Esophagus squamous epithelium (tissue), 5 donors: ENCODE measurements around the gene GOLGB1. TPM values are rescaled to one million over a fixed set of nuclear protein-coding genes. Genes with fewer than 3 reads are reported as not detected.
A peak's percentile ranks its signal among the peaks of the same experiment; 100 is the strongest.

Source experiments
- DNase-seq: peaks from one replicate; lab custom pipeline; 2025; lab: John Stamatoyannopoulos, UW
- H3K27ac ChIP-seq, 4 donors: fragments of 200-600 bp; sonication (generic); one replicate each; pipeline ENCODE4 v1.5.1; 2016 to 2019; ENCODE audit warnings: mild to moderate bottlenecking in 1 of 4
- H3K27me3 ChIP-seq, 4 donors: fragments of 200-600 bp; sonication (generic); 1 replicate in 3 of 4; 2 replicates in 1 of 4; pipeline versions ENCODE4 v1.5.1 to v1.6.0; 2017 to 2021; ENCODE audit warnings: antibody characterized with exemption in 1 of 4
- H3K36me3 ChIP-seq, 3 donors: fragments of 200-600 bp; sonication (generic); one replicate each; pipeline ENCODE4 v1.5.1; 2016 to 2019
- H3K4me1 ChIP-seq, 3 donors: fragments of 200-600 bp; sonication (generic); one replicate each; pipeline ENCODE4 v1.5.1; 2017 to 2019
- H3K4me3 ChIP-seq, 4 donors: fragments of 200-600 bp; sonication (generic); 1 replicate in 3 of 4; 2 replicates in 1 of 4; pipeline ENCODE4 v1.5.1; 2016 to 2019; ENCODE audit warnings: mild to moderate bottlenecking in 2 of 4, moderate library complexity in 1 of 4
- H3K9me3 ChIP-seq, 3 donors: fragments of 200-600 bp; sonication (generic); one replicate each; pipeline ENCODE4 v1.5.1; 2016 to 2019
- CTCF ChIP-seq, 6 experiments: fragments of 450-650 bp in 4 of 6; fragments of 200-600 bp in 2 of 6; sonication (generic) in 2 of 6; IDR thresholded peaks; one replicate each; pipeline ENCODE4 v1.5.1; 2016 to 2019; ENCODE audit warnings: antibody characterized with exemption in 6 of 6, mild to moderate bottlenecking in 4 of 6, moderate library complexity in 4 of 6
- POLR2A ChIP-seq, 4 donors: fragments of 450-650 bp; IDR thresholded peaks; one replicate each; pipeline ENCODE4 v1.6.1; 2017; ENCODE audit warnings: antibody characterized with exemption in 4 of 4, mild to moderate bottlenecking in 4 of 4, moderate library complexity in 3 of 4
- WGBS, 2 donors: methylation state at CpG; one replicate each; pipeline ENCODE4 v1.1.5; 2018; 5-methylcytosine and 5-hydroxymethylcytosine counted together
- intact Hi-C: fragments of 100-400 bp; cut with DNase I; formaldehyde crosslinking; loops from one replicate; pipeline ENCODE4 v1.15.0; 2022
- total RNA-seq, 4 donors: library from RNA; depleted of rRNA; stranded (reverse); fragments of >200 nt; gene quantifications; one replicate each; pipeline ENCODE4 v1.1.0, GENCODE V29; 2016
- donor health status: DM: yes; HTN: yes; CAD: no.

GOLGB1 gene
- total RNA-seq, 4 donors from 2014 or later = 34.3 to 55.3 (median 37.1) TPM

- Histone ChIP-seq H3K27me3 (no peaks in the 10 kb centered on the region), H3K36me3 (no peaks in the 10 kb centered on the region), H3K4me3 (no peak overlapping the region), H3K9me3 (no peaks in the 10 kb centered on the region), H3K4me1 (peaks cover 0 to 2% (median 0%) of the 10 kb centered on the region in 3 donors), H3K27ac (no peak overlapping the region)
- intact Hi-C loops = no loop called here
- no peak for DNase-seq
- WGBS, 2 donors = 71 to 72% methylated on average over 6 of the region's 6 CpGs
- TF ChIP-seq CTCF (IDR thresholded peaks at IDR 0.05) = no peak
- TF ChIP-seq POLR2A (IDR thresholded peaks at IDR 0.05) = no peak
These were observed 94.8 kb downstream of the GOLGB1 start for GRCh38 chr3:121654493-121655385.

DNA sequence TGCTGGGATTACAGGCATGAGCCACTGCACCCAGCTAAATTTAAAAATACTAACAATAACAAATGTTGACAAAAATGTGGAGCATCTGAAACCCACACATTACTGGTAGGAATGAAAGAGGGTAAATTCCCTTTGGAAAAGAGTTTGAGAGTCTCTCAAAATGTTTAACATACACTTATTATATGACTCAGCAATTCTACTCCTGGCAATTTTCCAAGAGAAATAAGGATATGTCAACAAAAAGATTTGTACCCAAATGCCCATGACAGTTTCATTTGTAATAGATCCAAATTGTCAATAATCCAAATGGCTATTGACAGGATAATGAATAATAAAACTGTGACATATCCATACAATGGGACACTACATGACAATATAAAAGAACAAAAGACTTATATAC lies 97.9 kb downstream of the GOLGB1 start:
- Histone ChIP-seq H3K27me3 (no peaks in the 10 kb centered on the region), H3K36me3 (no peaks in the 10 kb centered on the region), H3K4me1 (peaks cover 0 to 22% (median 5%) of the 10 kb centered on the region in 3 donors), H3K9me3 (no peaks in the 10 kb centered on the region), H3K4me3 (no peak overlapping the region), H3K27ac (no peak overlapping the region)
- DNase-seq = no peak
- intact Hi-C loops = no loop called here
- TF ChIP-seq CTCF (IDR thresholded peaks at IDR 0.05) = no peak
- TF ChIP-seq POLR2A (IDR thresholded peaks at IDR 0.05) = no peak

DNA sequence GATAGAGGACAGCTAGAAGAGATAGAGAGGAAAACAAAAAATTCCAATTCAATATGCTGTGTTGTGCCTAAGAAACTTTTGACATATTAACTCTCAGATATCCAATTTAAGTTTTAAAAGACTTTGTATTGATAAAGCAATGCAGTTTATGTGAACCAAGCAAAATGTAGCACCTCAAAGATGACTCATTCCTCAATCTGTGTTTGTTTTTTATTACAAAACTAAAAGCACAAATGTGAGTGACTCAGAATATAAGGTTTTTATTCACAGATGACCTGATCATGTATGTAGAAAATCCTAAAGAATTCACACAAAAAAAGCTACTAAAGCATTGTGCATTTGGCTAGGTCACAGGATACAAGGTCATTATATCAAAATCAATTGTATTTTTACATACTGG lies 99.9 kb downstream of the GOLGB1 start:
- peak overlapping the region in 2 of 4 donors; percentile 67 to 70 for H3K27ac ChIP-seq
- H3K9me3 ChIP-seq = no peaks in the 10 kb centered on the region
- peaks cover 0 to 22% (median 5%) of the 10 kb centered on the region in 3 donors for H3K4me1 ChIP-seq
- DNase-seq = no peak
- H3K36me3 ChIP-seq = no peaks in the 10 kb centered on the region
- no peak overlapping the region for H3K4me3 ChIP-seq
- no peak for TF ChIP-seq POLR2A (IDR thresholded peaks at IDR 0.05)
- no peak for TF ChIP-seq CTCF (IDR thresholded peaks at IDR 0.05)
- intact Hi-C loops = no loop called here
- H3K27me3 ChIP-seq = no peaks in the 10 kb centered on the region

DNA sequence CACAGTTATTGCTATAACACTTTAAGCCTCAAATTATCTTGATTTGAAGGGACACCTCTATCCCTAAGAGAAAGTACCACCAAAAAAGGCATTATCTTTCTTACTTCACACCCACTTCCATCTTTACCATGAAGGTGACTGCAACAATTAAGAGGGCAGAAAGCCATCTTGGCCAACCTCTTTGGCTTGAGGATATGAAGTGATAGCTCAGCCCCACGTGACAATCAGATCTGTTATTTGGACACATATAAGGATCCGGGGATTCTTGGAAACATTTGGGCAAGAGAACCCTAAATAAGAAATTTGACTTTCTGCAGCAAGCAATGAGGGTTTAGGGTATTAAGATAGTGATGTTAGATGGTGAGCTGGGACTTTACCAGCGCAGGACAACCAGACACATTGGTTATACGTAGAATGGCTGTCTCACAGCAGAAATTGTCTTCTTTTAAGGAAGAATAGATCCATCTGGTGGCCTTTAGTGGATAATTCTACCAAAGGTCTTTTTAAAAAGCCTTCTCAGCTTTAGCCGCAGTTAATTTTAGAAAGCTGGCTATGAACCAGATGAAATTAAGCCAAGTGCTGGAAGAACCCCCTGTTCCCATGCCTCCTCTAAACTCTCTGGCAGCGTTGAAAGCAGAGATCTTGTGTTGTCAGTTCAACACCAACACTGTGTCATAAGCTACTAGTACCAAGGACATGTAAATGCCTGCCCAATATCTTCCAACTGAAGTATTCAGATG lies 101.2 kb downstream of the GOLGB1 start:
- intact Hi-C loops = no loop called here
- Histone ChIP-seq H3K36me3 (no peaks in the 10 kb centered on the region), H3K4me3 (no peak overlapping the region), H3K4me1 (peaks cover 0 to 22% (median 5%) of the 10 kb centered on the region in 3 donors), H3K9me3 (no peaks in the 10 kb centered on the region), H3K27ac (peak overlapping the region; percentile 37 to 70 (median 57)), H3K27me3 (no peaks in the 10 kb centered on the region)
- WGBS, 2 donors = 34 to 62% methylated on average over 6 of the region's 6 CpGs
- TF ChIP-seq CTCF (IDR thresholded peaks at IDR 0.05) (peak in 1 of 6 experiments; percentile 7), POLR2A (IDR thresholded peaks at IDR 0.05) (no peak)
- no peak for DNase-seq

- 93 to 100% methylated on average over 5 of the region's 5 CpGs for WGBS, 2 donors
- no peak for DNase-seq
- H3K4me3 ChIP-seq = no peak overlapping the region
- TF ChIP-seq CTCF (IDR thresholded peaks at IDR 0.05) = no peak
- TF ChIP-seq POLR2A (IDR thresholded peaks at IDR 0.05) = no peak
- intact Hi-C loops = no loop called here
- peaks cover 0 to 14% (median 0%) of the 10 kb centered on the region in 3 donors for H3K36me3 ChIP-seq
- no peak overlapping the region for H3K27ac ChIP-seq
- peaks cover 0 to 22% (median 5%) of the 10 kb centered on the region in 3 donors for H3K4me1 ChIP-seq
- no peaks in the 10 kb centered on the region for H3K27me3 ChIP-seq
- no peaks in the 10 kb centered on the region for H3K9me3 ChIP-seq
These were observed 104.5 kb downstream of the GOLGB1 start for GRCh38 chr3:121645054-121645453.
